Trophoblast cell (in vitro differentiated cells and primary cell): ENCODE measurements around the gene CYSTM1.

Experiments
- DNase-seq, 2 donors: peaks; one replicate each; pipeline ENCODE4 v3.0.0-alpha.2; 2016
- H2AFZ ChIP-seq: 2 replicates; pipeline ENCODE4 v1.6.1; 2013; ENCODE audit warnings: low read length, moderate library complexity, mild to moderate bottlenecking; ENCODE audit not compliant: insufficient read depth, poor library complexity
- H2AK5ac ChIP-seq: 2 replicates; pipeline ENCODE4 v1.6.1; 2013; ENCODE audit warnings: mild to moderate bottlenecking, low read length
- H2BK120ac ChIP-seq: 2 replicates; pipeline ENCODE4 v1.6.1; 2013; ENCODE audit warnings: low read length, mild to moderate bottlenecking, moderate library complexity; ENCODE audit not compliant: insufficient read depth, poor library complexity
- H2BK12ac ChIP-seq: 2 replicates; pipeline ENCODE4 v1.6.1; 2013; ENCODE audit warnings: mild to moderate bottlenecking, low read length, moderate library complexity
- H2BK5ac ChIP-seq: 2 replicates; pipeline ENCODE4 v1.6.1; 2013; ENCODE audit warnings: low read length, low read depth, moderate library complexity, mild to moderate bottlenecking; ENCODE audit not compliant: poor library complexity
- H3K14ac ChIP-seq: 2 replicates; pipeline ENCODE4 v1.6.1; 2013; ENCODE audit warnings: mild to moderate bottlenecking, low read length
- H3K18ac ChIP-seq: 2 replicates; pipeline ENCODE4 v1.6.1; 2013; ENCODE audit warnings: mild to moderate bottlenecking, low read length
- H3K23ac ChIP-seq: 2 replicates; pipeline ENCODE4 v1.6.1; 2013; ENCODE audit warnings: low read length
- H3K27ac ChIP-seq: 2 replicates; pipeline ENCODE4 v1.5.1; 2013; ENCODE audit warnings: low read depth, mild to moderate bottlenecking, inconsistent platforms, low read length, moderate library complexity
- H3K27me3 ChIP-seq: 2 replicates; pipeline ENCODE4 v1.6.1; 2013; ENCODE audit warnings: inconsistent platforms, mild to moderate bottlenecking, low read length, moderate library complexity; ENCODE audit not compliant: insufficient read depth
- H3K36me3 ChIP-seq, 2 experiments: 1 replicate in 1 of 2; 2 replicates in 1 of 2; pipeline ENCODE4 v1.6.1; 2013; ENCODE audit warnings: low read length in 2 of 2, mild to moderate bottlenecking in 2 of 2, moderate library complexity in 1 of 2; ENCODE audit not compliant: insufficient read depth in 2 of 2, control insufficient read depth in 1 of 2
- H3K4ac ChIP-seq: 2 replicates; pipeline ENCODE4 v1.6.1; 2013; ENCODE audit warnings: low read depth, mild to moderate bottlenecking, low read length, moderate library complexity
- H3K4me1 ChIP-seq, 2 experiments: 1 replicate in 1 of 2; 2 replicates in 1 of 2; pipeline ENCODE4 v1.6.1; 2013; ENCODE audit warnings: low read length in 2 of 2, mild to moderate bottlenecking in 2 of 2, moderate library complexity in 1 of 2; ENCODE audit not compliant: insufficient read depth in 2 of 2, control insufficient read depth in 1 of 2
- H3K4me2 ChIP-seq: 2 replicates; pipeline ENCODE4 v1.6.1; 2013; ENCODE audit warnings: inconsistent platforms, mild to moderate bottlenecking, low read length, moderate library complexity
- H3K4me3 ChIP-seq: 2 replicates; pipeline ENCODE4 v1.5.1; 2013; ENCODE audit warnings: mild to moderate bottlenecking, low read depth, low read length, inconsistent platforms
- H3K79me1 ChIP-seq: one replicate; pipeline ENCODE4 v1.6.1; 2013; ENCODE audit warnings: low read length
- H3K79me2 ChIP-seq: 2 replicates; pipeline ENCODE4 v1.6.1; 2013; ENCODE audit warnings: low read length, mild to moderate bottlenecking; ENCODE audit not compliant: control insufficient read depth, insufficient read depth, poor library complexity
- H3K9ac ChIP-seq: 2 replicates; pipeline ENCODE4 v1.6.1; 2013; ENCODE audit warnings: mild to moderate bottlenecking, low read length
- H3K9me3 ChIP-seq: 2 replicates; pipeline ENCODE4 v1.6.1; 2013; ENCODE audit warnings: low read depth, mild to moderate bottlenecking, control low read depth, inconsistent platforms, low read length; ENCODE audit not compliant: insufficient read depth
- H4K12ac ChIP-seq: 2 replicates; pipeline ENCODE4 v1.6.1; 2013; ENCODE audit warnings: low read depth, mild to moderate bottlenecking, low read length, moderate library complexity
- H4K8ac ChIP-seq: 2 replicates; pipeline ENCODE4 v1.6.1; 2013; ENCODE audit warnings: low read depth, mild to moderate bottlenecking, low read length, moderate library complexity
- H4K91ac ChIP-seq: one replicate; pipeline ENCODE4 v1.6.1; 2013; ENCODE audit warnings: low read depth, mild to moderate bottlenecking, low read length, moderate library complexity
- WGBS: extraction: QIAGEN DNeasy Blood & Tissue Kit; methylation state at CpG from one replicate; pipeline ENCODE4 v1.1.7; 2013; ENCODE audit warnings: missing lambda C conversion rate; ENCODE audit not compliant: insufficient read length, insufficient coverage; ENCODE audit errors: extremely low coverage; 5-methylcytosine and 5-hydroxymethylcytosine counted together

Gene CYSTM1

GRCh38 chr5:140181002-140181483 is 6.1 kb downstream of the CYSTM1 start:
- Histone ChIP-seq H3K23ac (no peak overlapping the region), H3K9me3 (no peaks in the 10 kb centered on the region), H3K14ac (no peak overlapping the region), H3K4ac (no peak overlapping the region), H3K79me2 (no peaks in the 10 kb centered on the region), H3K36me3 (no peaks in the 10 kb centered on the region), H3K9ac (no peak overlapping the region), H2AK5ac (no peak overlapping the region), H3K27me3 (no peaks in the 10 kb centered on the region), H3K4me2 (no peak overlapping the region), H2BK120ac (no peak overlapping the region), H3K4me3 (no peak overlapping the region), H3K27ac (no peak overlapping the region), H2BK5ac (no peak overlapping the region), H2AFZ (no peak overlapping the region), H2BK12ac (no peak overlapping the region), H3K4me1 (peaks cover 0 to under 1% of the 10 kb centered on the region in 2 experiments), H3K79me1 (peaks cover under 1% of the 10 kb centered on the region), H3K18ac (no peak overlapping the region), H4K12ac (no peak overlapping the region), H4K8ac (no peak overlapping the region), H4K91ac (no peak overlapping the region)
- DNase-seq, result no peak
- WGBS, result no CpG with 5 or more reads among the region's 5 CpGs

- H3K18ac ChIP-seq, result no peak overlapping the region
- H2AFZ ChIP-seq, result no peak overlapping the region
- no peak overlapping the region for H2BK120ac ChIP-seq
- H3K14ac ChIP-seq, result no peak overlapping the region
- no peak overlapping the region for H2BK5ac ChIP-seq
- H4K8ac ChIP-seq, result no peak overlapping the region
- no peak overlapping the region for H3K9ac ChIP-seq
- no peak overlapping the region for H3K27ac ChIP-seq
- no peak overlapping the region for H3K4me3 ChIP-seq
- no peak for DNase-seq
- no CpG with 5 or more reads among the region's 3 CpGs for WGBS
- H3K79me2 ChIP-seq, result no peaks in the 10 kb centered on the region
- H2BK12ac ChIP-seq, result no peak overlapping the region
- no peak overlapping the region for H3K4me2 ChIP-seq
- no peaks in the 10 kb centered on the region for H3K4me1 ChIP-seq
- H3K27me3 ChIP-seq, result no peaks in the 10 kb centered on the region
- H3K23ac ChIP-seq, result no peak overlapping the region
- H3K9me3 ChIP-seq, result no peaks in the 10 kb centered on the region
- no peaks in the 10 kb centered on the region for H3K36me3 ChIP-seq
- no peak overlapping the region for H2AK5ac ChIP-seq
- H3K4ac ChIP-seq, result no peak overlapping the region
- H4K12ac ChIP-seq, result no peak overlapping the region
- no peak overlapping the region for H4K91ac ChIP-seq
- no peaks in the 10 kb centered on the region for H3K79me1 ChIP-seq
These were observed 6.5 kb downstream of the CYSTM1 start for GRCh38 chr5:140181525-140181924.

GRCh38 chr5:140182075-140182711 is 7.2 kb downstream of the CYSTM1 start:
- H3K4me3 ChIP-seq, result no peak overlapping the region

GRCh38 chr5:140182803-140183367 is 7.9 kb downstream of the CYSTM1 start:
- Histone ChIP-seq H3K4me2 (no peak overlapping the region), H3K14ac (no peak overlapping the region), H2AFZ (no peak overlapping the region), H4K8ac (no peak overlapping the region), H2BK12ac (no peak overlapping the region), H3K27me3 (no peaks in the 10 kb centered on the region), H4K91ac (no peak overlapping the region), H3K79me2 (no peaks in the 10 kb centered on the region), H2BK5ac (no peak overlapping the region), H3K4ac (no peak overlapping the region), H3K18ac (no peak overlapping the region), H2AK5ac (no peak overlapping the region), H3K23ac (no peak overlapping the region), H4K12ac (no peak overlapping the region), H3K79me1 (no peaks in the 10 kb centered on the region), H3K9me3 (no peaks in the 10 kb centered on the region), H3K4me3 (no peak overlapping the region), H3K4me1 (no peaks in the 10 kb centered on the region), H3K9ac (no peak overlapping the region), H3K36me3 (no peaks in the 10 kb centered on the region), H3K27ac (no peak overlapping the region), H2BK120ac (no peak overlapping the region)
- DNase-seq, result no peak
- WGBS, result no CpG with 5 or more reads among the region's 5 CpGs

More at GRCh38 chr5:140182075-140182711, 7.2 kb downstream of the CYSTM1 start:
- Histone ChIP-seq H3K36me3 (no peaks in the 10 kb centered on the region), H3K4ac (no peak overlapping the region), H2AK5ac (no peak overlapping the region), H3K14ac (no peak overlapping the region), H3K18ac (no peak overlapping the region), H3K23ac (no peak overlapping the region), H2BK12ac (no peak overlapping the region), H3K79me2 (no peaks in the 10 kb centered on the region), H3K79me1 (no peaks in the 10 kb centered on the region), H3K4me1 (no peaks in the 10 kb centered on the region), H4K91ac (no peak overlapping the region), H3K9me3 (no peaks in the 10 kb centered on the region), H3K9ac (no peak overlapping the region), H2BK120ac (no peak overlapping the region), H3K27me3 (no peaks in the 10 kb centered on the region), H3K27ac (no peak overlapping the region), H3K4me2 (no peak overlapping the region), H4K12ac (no peak overlapping the region), H4K8ac (no peak overlapping the region), H2AFZ (no peak overlapping the region), H2BK5ac (no peak overlapping the region)
- DNase-seq, result no peak
- WGBS, result no CpG with 5 or more reads among the region's 2 CpGs
